ENCODE data around the gene THADA. TPM values are rescaled to one million over a fixed set of nuclear protein-coding genes. Genes with fewer than 3 reads are reported as not detected.

The THADA gene
- total and polyA plus RNA-seq, 2 donors (not counting 3 experiments of a cell fraction or from before 2014, with no cell fraction given), result 22.6 to 25.3 TPM

DNA sequence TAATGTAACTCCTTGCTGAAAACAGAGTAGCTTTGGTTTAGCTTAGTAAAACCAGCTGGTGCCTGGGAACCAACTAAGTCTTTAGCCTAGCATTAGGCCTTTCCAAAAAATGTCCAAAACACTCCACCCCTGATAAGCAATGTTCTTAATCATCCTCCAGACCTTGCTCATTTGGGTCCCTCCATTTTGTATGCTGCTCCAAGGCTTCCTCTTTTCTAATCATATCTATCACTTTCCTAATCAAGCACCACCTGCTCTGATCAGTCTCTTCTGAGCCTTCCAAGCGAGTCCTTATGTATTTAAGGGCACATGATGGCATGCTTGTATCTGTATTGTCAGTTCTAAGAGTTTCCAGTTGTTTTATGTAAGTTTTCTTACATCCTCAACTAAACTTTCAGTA is 23.6 kb downstream of the THADA start:
- TF ChIP-seq POLR2AphosphoS5 (IDR thresholded peaks at IDR 0.05; ENCODE audit: insufficient read depth, low read depth, low read length) (no peak), JUN (IDR thresholded peaks at IDR 0.05; ENCODE audit: borderline replicate concordance, insufficient read depth, insufficient read length, low read depth) (no peak), FOS (IDR thresholded peaks at IDR 0.05; ENCODE audit: borderline replicate concordance, insufficient read depth, low read length) (no peak), MYC (IDR thresholded peaks at IDR 0.05; ENCODE audit: low read depth, low read length) (no peak), POLR2A (IDR thresholded peaks at IDR 0.05; ENCODE audit: low read depth, low read length) (no peak), GATA2 (IDR thresholded peaks at IDR 0.05; ENCODE audit: insufficient read depth, insufficient read length, low read depth, low read length) (no peak), EZH2 (IDR thresholded peaks at IDR 0.05; ENCODE audit: borderline replicate concordance, low read depth, low read length, severe bottlenecking) (no peak)
- TF ChIP-seq, protein P1, sequence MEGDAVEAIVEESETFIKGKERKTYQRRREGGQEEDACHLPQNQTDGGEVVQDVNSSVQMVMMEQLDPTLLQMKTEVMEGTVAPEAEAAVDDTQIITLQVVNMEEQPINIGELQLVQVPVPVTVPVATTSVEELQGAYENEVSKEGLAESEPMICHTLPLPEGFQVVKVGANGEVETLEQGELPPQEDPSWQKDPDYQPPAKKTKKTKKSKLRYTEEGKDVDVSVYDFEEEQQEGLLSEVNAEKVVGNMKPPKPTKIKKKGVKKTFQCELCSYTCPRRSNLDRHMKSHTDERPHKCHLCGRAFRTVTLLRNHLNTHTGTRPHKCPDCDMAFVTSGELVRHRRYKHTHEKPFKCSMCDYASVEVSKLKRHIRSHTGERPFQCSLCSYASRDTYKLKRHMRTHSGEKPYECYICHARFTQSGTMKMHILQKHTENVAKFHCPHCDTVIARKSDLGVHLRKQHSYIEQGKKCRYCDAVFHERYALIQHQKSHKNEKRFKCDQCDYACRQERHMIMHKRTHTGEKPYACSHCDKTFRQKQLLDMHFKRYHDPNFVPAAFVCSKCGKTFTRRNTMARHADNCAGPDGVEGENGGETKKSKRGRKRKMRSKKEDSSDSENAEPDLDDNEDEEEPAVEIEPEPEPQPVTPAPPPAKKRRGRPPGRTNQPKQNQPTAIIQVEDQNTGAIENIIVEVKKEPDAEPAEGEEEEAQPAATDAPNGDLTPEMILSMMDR (IDR thresholded peaks at IDR 0.05; ENCODE audit: extremely low read depth in 1 of 2, insufficient read depth in 1 of 2, low read depth in 1 of 2, low read length in 2 of 2), result no peak
- TF ChIP-seq, protein P2, sequence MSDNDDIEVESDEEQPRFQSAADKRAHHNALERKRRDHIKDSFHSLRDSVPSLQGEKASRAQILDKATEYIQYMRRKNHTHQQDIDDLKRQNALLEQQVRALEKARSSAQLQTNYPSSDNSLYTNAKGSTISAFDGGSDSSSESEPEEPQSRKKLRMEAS (IDR thresholded peaks at IDR 0.05; ENCODE audit: insufficient read depth, insufficient read length), result no peak
- Histone ChIP-seq H3K4me2 (ENCODE audit: insufficient read depth, low read length) (no peak overlapping the region), H3K27ac (ENCODE audit: insufficient read depth, low read depth, low read length) (no peak overlapping the region), H3K27me3 (ENCODE audit: control insufficient read depth in 2 of 2, insufficient read depth in 2 of 2, low read length in 2 of 2) (no peaks in the 10 kb centered on the region), H3K9me3 (replicated peaks; ENCODE audit: control insufficient read depth, insufficient read depth, low read length) (no peaks in the 10 kb centered on the region), H3K9me1 (replicated peaks; ENCODE audit: control insufficient read depth, extremely low read depth, insufficient read depth, low read length) (no peaks in the 10 kb centered on the region), H3K36me3 (ENCODE audit: control insufficient read depth in 2 of 2, extremely low read depth in 1 of 2, insufficient read depth in 2 of 2, low read length in 2 of 2) (peaks cover 21 to 23% of the 10 kb centered on the region in 2 experiments), H3K4me1 (ENCODE audit: control insufficient read depth, extremely low read depth, insufficient read depth, low read length) (no peaks in the 10 kb centered on the region), H3K4me3 (replicated peaks in 1 of 3; ENCODE audit: insufficient read depth in 1 of 3, low read depth in 1 of 3, low read length in 3 of 3) (no peak overlapping the region), H3K79me2 (ENCODE audit: control insufficient read depth, insufficient read depth, low read length) (no peaks in the 10 kb centered on the region), H2AFZ (ENCODE audit: low read depth, low read length) (no peak overlapping the region), H4K20me1 (replicated peaks; ENCODE audit: control insufficient read depth, extremely low read depth, insufficient read depth, low read length) (no peaks in the 10 kb centered on the region), H3K9ac (replicated peaks; ENCODE audit: extremely low read depth, insufficient read depth, low read length) (no peak overlapping the region)
- FAIRE-seq (no peak), DNase-seq (ENCODE audit: low read depth, low spot score) (no peak)
- CTCF ChIA-PET, result interaction anchor here (1.5 kb wide), 1 partner anchor 8 kb away, joined by 4 read pairs; no protein-coding TSS in a partner anchor
- no TSS peak for BruUV-seq (replicated peaks)
- intact Hi-C loops (cut with micrococcal nuclease) (no loop called here), dilution Hi-C loops (cut with MboI; ENCODE audit: extremely low pct_ligation_motif_present, low sequenced_read_pairs) (no loop called here)
- POLR2A ChIA-PET, result no interaction called here

Measured in endothelial cell of umbilical vein (primary cell).